Measurements from ENCODE around the gene CFAP73. TPM values are rescaled to one million over a fixed set of nuclear protein-coding genes. Genes with fewer than 3 reads are reported as not detected.

CFAP73 gene
- total RNA-seq, 3 donors from 2014 or later (not counting 1 experiment from before 2014, with no cell fraction given), result not detected

GRCh38 chr12:113200021-113200797, 50.7 kb downstream of the CFAP73 start:
- ATAC-seq, result no peak
- H3K36me3 Mint-ChIP-seq, result no peaks in the 10 kb centered on the region
- Histone ChIP-seq H3K4me3 (ENCODE audit: low read length) (no peak overlapping the region), H3K4me1 (ENCODE audit: control insufficient read depth, insufficient read depth, low read length) (peaks cover 10% of the 10 kb centered on the region), H3K27ac (ENCODE audit: low read length) (no peak overlapping the region), H3K9me3 (ENCODE audit: control insufficient read depth, insufficient read depth, low read length) (no peaks in the 10 kb centered on the region), H3K36me3 (ENCODE audit: control insufficient read depth, insufficient read depth, low read length) (no peaks in the 10 kb centered on the region), H3K27me3 (ENCODE audit: control insufficient read depth, insufficient read depth, low read length) (no peaks in the 10 kb centered on the region)
- intact Hi-C loops (cut with micrococcal nuclease), result no loop called here
- no peaks in the 10 kb centered on the region for H3K9me3 Mint-ChIP-seq
- no peaks in the 10 kb centered on the region for H3K27me3 Mint-ChIP-seq (ENCODE audit: low read depth in 2 of 2)
- H3K4me3 Mint-ChIP-seq, result no peak overlapping the region
- TF ChIP-seq CTCF (IDR thresholded peaks at IDR 0.05), result no peak
- DNase-seq, result no peak
- 97% methylated on average over 12 of the region's 12 CpGs for WGBS (ENCODE audit: insufficient coverage)
- no peak overlapping the region for H3K27ac Mint-ChIP-seq
- H3K4me1 Mint-ChIP-seq, result no peaks in the 10 kb centered on the region

- Histone ChIP-seq H3K4me1 (ENCODE audit: control insufficient read depth, insufficient read depth, low read length) (peaks cover 10% of the 10 kb centered on the region), H3K27me3 (ENCODE audit: control insufficient read depth, insufficient read depth, low read length) (no peaks in the 10 kb centered on the region), H3K36me3 (ENCODE audit: control insufficient read depth, insufficient read depth, low read length) (no peaks in the 10 kb centered on the region), H3K27ac (ENCODE audit: low read length) (no peak overlapping the region), H3K4me3 (ENCODE audit: low read length) (no peak overlapping the region), H3K9me3 (ENCODE audit: control insufficient read depth, insufficient read depth, low read length) (no peaks in the 10 kb centered on the region)
- no peak for DNase-seq
- ATAC-seq, result no peak
- intact Hi-C loops (cut with micrococcal nuclease), result no loop called here
- no peak overlapping the region for H3K27ac Mint-ChIP-seq
- no peak overlapping the region for H3K4me3 Mint-ChIP-seq
- no peaks in the 10 kb centered on the region for H3K36me3 Mint-ChIP-seq
- WGBS (ENCODE audit: insufficient coverage), result 97% methylated on average over 14 of the region's 14 CpGs
- H3K27me3 Mint-ChIP-seq (ENCODE audit: low read depth in 2 of 2), result no peaks in the 10 kb centered on the region
- no peaks in the 10 kb centered on the region for H3K9me3 Mint-ChIP-seq
- TF ChIP-seq CTCF (IDR thresholded peaks at IDR 0.05), result no peak
- peaks cover 3 to 4% of the 10 kb centered on the region in 2 donors for H3K4me1 Mint-ChIP-seq
Measured at GRCh38 chr12:113201187-113202177, 52.0 kb downstream of the CFAP73 start.

- Mint-ChIP-seq H3K9me3 (no peaks in the 10 kb centered on the region), H3K36me3 (no peaks in the 10 kb centered on the region), H3K4me1 (peaks cover 8 to 9% of the 10 kb centered on the region in 2 donors), H3K27ac (no peak overlapping the region), H3K4me3 (no peak overlapping the region), H3K27me3 (ENCODE audit: low read depth in 2 of 2) (no peaks in the 10 kb centered on the region)
- WGBS (ENCODE audit: insufficient coverage), result 90% methylated on average over 4 of the region's 4 CpGs
- intact Hi-C loops (cut with micrococcal nuclease), result no loop called here
- no peaks in the 10 kb centered on the region for H3K9me3 ChIP-seq (ENCODE audit: control insufficient read depth, insufficient read depth, low read length)
- H3K27ac ChIP-seq (ENCODE audit: low read length), result no peak overlapping the region
- no peak overlapping the region for H3K4me3 ChIP-seq (ENCODE audit: low read length)
- peaks cover 5% of the 10 kb centered on the region for H3K4me1 ChIP-seq (ENCODE audit: control insufficient read depth, insufficient read depth, low read length)
- DNase-seq, result no peak
- no peaks in the 10 kb centered on the region for H3K27me3 ChIP-seq (ENCODE audit: control insufficient read depth, insufficient read depth, low read length)
- ATAC-seq, result no peak
- TF ChIP-seq CTCF (IDR thresholded peaks at IDR 0.05), result no peak
- no peaks in the 10 kb centered on the region for H3K36me3 ChIP-seq (ENCODE audit: control insufficient read depth, insufficient read depth, low read length)
Measured at GRCh38 chr12:113202300-113203075, 53.0 kb downstream of the CFAP73 start.

Data from natural killer cell (primary cell).